GM12878 (cell line): Measurements from ENCODE around the gene PHLDB3. TPM values are rescaled to one million over a fixed set of nuclear protein-coding genes. Genes with fewer than 3 reads are reported as not detected.

Source experiments
- ATAC-seq: fragments of 200-7000 bp; cut with Tn5 transposase; 3 replicates; pipeline ENCODE4 v1.9.1; 2020; ENCODE audit warnings: mild to moderate bottlenecking, moderate library complexity
- BruUV-seq: library from RNA; stranded (reverse); fragments of 400-500 nt; replicated peaks from 2 replicates; lab custom pipeline; 2021; lab: Mats Ljungman, UMichigan
- CTCF ChIA-PET: fragments of 300-600 bp; sonication (Branson Sonifier 250); formaldehyde crosslinking; extraction: SDS; loops from one replicate; lab custom pipeline; 2021; ENCODE audit warnings: inconsistent platforms; lab: Yijun Ruan, JAX
- POLR2A ChIA-PET: fragments of 350-600 bp; formaldehyde crosslinking; extraction: SDS; loops from one replicate; lab custom pipeline; 2021; ENCODE audit warnings: inconsistent platforms; lab: Charles Lee
- RAD21 ChIA-PET: fragments of 300-600 bp; sonication (Branson Sonifier 250); formaldehyde crosslinking; loops from one replicate; lab custom pipeline; 2023; ENCODE audit warnings: antibody characterized with exemption; ENCODE audit not compliant: unreplicated experiment; lab: Charles Lee
- SMC1A ChIA-PET: fragments of 300-600 bp; sonication (Branson Sonifier 250); formaldehyde crosslinking; loops from one replicate; lab custom pipeline; 2023; ENCODE audit not compliant: unreplicated experiment, uncharacterized antibody; lab: Charles Lee
- DNase-seq: peaks from one replicate; pipeline ENCODE4 v3.0.0-alpha.2; 2011; ENCODE audit warnings: low read depth, low spot score
- FAIRE-seq: peaks from 3 replicates; lab custom pipeline; 2011; peaks lifted over from hg19 to GRCh38; lab: Jason Lieb, UNC
- H2AFZ ChIP-seq: 2 replicates; pipeline ENCODE4 v1.6.0; 2011; ENCODE audit warnings: low read depth, low read length, control low read depth; ENCODE audit not compliant: control insufficient read depth
- H3K27ac ChIP-seq: 2 replicates; pipeline ENCODE4 v1.5.1; 2011; ENCODE audit warnings: control low read depth; ENCODE audit not compliant: control insufficient read depth, insufficient read depth
- H3K27me3 ChIP-seq, 2 experiments: replicated peaks in 1 of 2; 2 replicates each; pipeline versions ENCODE4 v1.6.0 to v1.6.1; 2011; ENCODE audit warnings: low read length in 1 of 2; ENCODE audit not compliant: control insufficient read depth in 2 of 2, insufficient read depth in 2 of 2
- H3K36me3 ChIP-seq, 2 experiments: 2 replicates each; pipeline ENCODE4 v1.5.1; 2011; ENCODE audit warnings: low read length in 1 of 2; ENCODE audit not compliant: control insufficient read depth in 2 of 2, insufficient read depth in 2 of 2
- H3K4me1 ChIP-seq: 2 replicates; pipeline ENCODE4 v1.6.1; 2011; ENCODE audit warnings: mild to moderate bottlenecking, low read length, moderate library complexity, mixed read lengths; ENCODE audit not compliant: control insufficient read depth, insufficient read depth
- H3K4me2 ChIP-seq: 2 replicates; pipeline ENCODE4 v1.6.0; 2011; ENCODE audit warnings: control low read depth; ENCODE audit not compliant: control insufficient read depth, insufficient read depth
- H3K4me3 ChIP-seq: fragments of 200-600 bp; sonication (generic); 2 replicates; pipeline ENCODE4 v1.5.1; 2016
- H3K79me2 ChIP-seq: 2 replicates; pipeline ENCODE4 v1.6.0; 2011; ENCODE audit warnings: low read length; ENCODE audit not compliant: control insufficient read depth, insufficient read depth
- H3K9ac ChIP-seq: 2 replicates; pipeline ENCODE4 v1.8.0; 2011; ENCODE audit warnings: low read length, control low read depth, mixed read lengths; ENCODE audit not compliant: control insufficient read depth, insufficient read depth
- H3K9me3 ChIP-seq: replicated peaks from 3 replicates; pipeline ENCODE4 v1.5.1; 2011; ENCODE audit warnings: mild to moderate bottlenecking, low read length; ENCODE audit not compliant: control insufficient read depth, insufficient read depth
- H4K20me1 ChIP-seq: 2 replicates; pipeline ENCODE4 v1.6.0; 2011; ENCODE audit not compliant: control insufficient read depth, insufficient read depth
- BHLHE40 ChIP-seq, 2 experiments: fragments of 450-650 bp in 1 of 2; IDR thresholded peaks; 2 replicates each; pipeline ENCODE4 v1.6.1; 2011 to 2017; ENCODE audit warnings: low read depth in 2 of 2, borderline replicate concordance in 1 of 2, improper control_type of control experiment in 1 of 2, low read length in 1 of 2, mild to moderate bottlenecking in 1 of 2
- E2F4 ChIP-seq: IDR thresholded peaks from 2 replicates; pipeline ENCODE4 v1.6.1; 2012; ENCODE audit warnings: low read depth, low read length, improper control_type of control experiment
- EED ChIP-seq: sonication (generic); IDR thresholded peaks from 2 replicates; pipeline ENCODE4 v1.6.1; 2016; ENCODE audit warnings: antibody characterized with exemption, low read depth
- GABPA ChIP-seq: IDR thresholded peaks from 2 replicates; pipeline ENCODE4 v1.6.1; 2014; ENCODE audit warnings: antibody characterized with exemption, low read depth, mild to moderate bottlenecking, inconsistent platforms
- HDAC6 ChIP-seq: fragments of 200-600 bp; sonication (generic); IDR thresholded peaks from one replicate; pipeline ENCODE4 v1.8.0; 2017; ENCODE audit warnings: antibody characterized with exemption; ENCODE audit not compliant: unreplicated experiment
- JUNB ChIP-seq: IDR thresholded peaks from 2 replicates; pipeline ENCODE4 v1.6.1; 2016; ENCODE audit warnings: antibody characterized with exemption, mild to moderate bottlenecking
- MLLT1 ChIP-seq: fragments of 450-650 bp; IDR thresholded peaks from 2 replicates; pipeline ENCODE4 v1.6.1; 2016; ENCODE audit warnings: mild to moderate bottlenecking
- MYB ChIP-seq: fragments of 150-350 bp; IDR thresholded peaks from 2 replicates; pipeline ENCODE4 v1.6.1; 2014; ENCODE audit warnings: mild to moderate bottlenecking, low read depth, low read length, borderline replicate concordance
- NFYA ChIP-seq: IDR thresholded peaks from 2 replicates; pipeline ENCODE4 v1.6.1; 2011; ENCODE audit warnings: low read depth, mild to moderate bottlenecking, low read length, improper control_type of control experiment, borderline replicate concordance
- PML ChIP-seq: IDR thresholded peaks from 2 replicates; pipeline ENCODE4 v1.6.1; 2012; ENCODE audit warnings: low read length, inconsistent platforms
- PRDM15 ChIP-seq: fragments of 450-650 bp; formaldehyde crosslinking; IDR thresholded peaks from 2 replicates; pipeline ENCODE4 v1.4.0; 2020; ENCODE audit warnings: mild to moderate bottlenecking, moderate library complexity
- RELA ChIP-seq: fragments of 450-650 bp; IDR thresholded peaks from 2 replicates; pipeline ENCODE4 v1.8.0; 2014; ENCODE audit warnings: borderline replicate concordance; ENCODE audit not compliant: partially characterized antibody
- RFX5 ChIP-seq: IDR thresholded peaks from 2 replicates; pipeline ENCODE4 v1.6.1; 2011; ENCODE audit warnings: low read depth, low read length, improper control_type of control experiment
- SIX5 ChIP-seq: IDR thresholded peaks from 2 replicates; pipeline ENCODE4 v1.6.1; 2011; ENCODE audit warnings: mild to moderate bottlenecking, low read depth, low read length, moderate library complexity; ENCODE audit not compliant: severe bottlenecking
- SMAD5 ChIP-seq: IDR thresholded peaks from 2 replicates; pipeline ENCODE4 v1.6.1; 2016; ENCODE audit warnings: antibody characterized with exemption, low read depth
- SPI1 ChIP-seq: IDR thresholded peaks from 2 replicates; pipeline ENCODE4 v1.6.1; 2011; ENCODE audit warnings: low read depth, mild to moderate bottlenecking, low read length, moderate library complexity, borderline replicate concordance; ENCODE audit not compliant: insufficient read depth
- TCF3 ChIP-seq: IDR thresholded peaks from 2 replicates; pipeline ENCODE4 v1.6.1; 2012; ENCODE audit warnings: low read depth, mild to moderate bottlenecking, low read length, borderline replicate concordance; ENCODE audit not compliant: insufficient read depth
- ZZZ3 ChIP-seq: IDR thresholded peaks from 2 replicates; pipeline ENCODE4 v1.6.1; 2011; ENCODE audit warnings: low read depth; ENCODE audit not compliant: control insufficient read depth, insufficient read length
- WGBS: methylation state at CpG from one replicate; pipeline ENCODE4 v1.1.6; 2016; ENCODE audit warnings: low lambda C conversion rate; ENCODE audit not compliant: insufficient replicate concordance, insufficient coverage; ENCODE audit errors: missing lambda C conversion rate; 5-methylcytosine and 5-hydroxymethylcytosine counted together
- in situ Hi-C: fragments of 300-500 bp; cut with MboI; formaldehyde crosslinking; loops from 9 replicates; pipeline ENCODE4 v1.14.3; 2018; ENCODE audit warnings: mixed read lengths
- intact Hi-C: fragments of 100-400 bp; cut with micrococcal nuclease; formaldehyde crosslinking; loops from one replicate; pipeline ENCODE4 v1.14.2; 2022; ENCODE audit not compliant: unreplicated experiment
- polyA plus RNA-seq, 11 experiments: library from polyadenylated mRNA; depleted of rRNA in 4 of 11; unstranded in 6 of 11; stranded (reverse) in 5 of 11; fragments of >200 nt; fragmentation: Nextera tagmentation in 4 of 11; fragmentation: Illumina TruSeq in 1 of 11; extraction: Ambion mirVana in 4 of 11; extraction: Trizol in 1 of 11; gene quantifications; 1 replicate in 1 of 11; 2 replicates in 10 of 11; pipeline versions ENCODE4 v1.2.1 to v1.2.3, GENCODE V29; 2011 to 2016; ENCODE audit warnings: inconsistent platforms in 2 of 11, missing spikeins in 2 of 11, low read depth in 1 of 11
- total RNA-seq, 4 experiments: library from RNA; depleted of rRNA in 3 of 4; stranded (reverse); fragments of >200 nt in 3 of 4; fragmentation: Illumina TruSeq in 1 of 4; extraction: Trizol in 1 of 4; gene quantifications; 2 replicates each; pipeline versions ENCODE4 v1.2.1 to v1.2.3, GENCODE V29; 2013 to 2021

Gene PHLDB3
- total and polyA plus RNA-seq, 10 of the 15 experiments (the other 5 are each of a cell fraction or from before 2014, with no cell fraction given), result 0.13 to 13.0 (median 5.5) TPM

- TF ChIP-seq NFYA, result no peak
- TF ChIP-seq SIX5, result no peak
- TF ChIP-seq GABPA, result no peak
- no peak for TF ChIP-seq ZZZ3
- no peak for TF ChIP-seq PML
- TF ChIP-seq JUNB, result no peak
- TF ChIP-seq, all 136 proteins: peak for 0
These were observed 22.8 kb downstream of the PHLDB3 start (continued) for GRCh38 chr19:43481701-43482100.

- Histone ChIP-seq H3K4me3 (no peak overlapping the region), H3K36me3 (no peaks in the 10 kb centered on the region), H3K9ac (no peak overlapping the region), H3K4me1 (peaks cover 1% of the 10 kb centered on the region; the same call in 1 of the 2 replicates), H3K4me2 (no peak overlapping the region), H2AFZ (no peak overlapping the region), H4K20me1 (no peaks in the 10 kb centered on the region), H3K27ac (no peak overlapping the region), H3K79me2 (no peaks in the 10 kb centered on the region), H3K27me3 (no peaks in the 10 kb centered on the region), H3K9me3 (no peaks in the 10 kb centered on the region)
- WGBS, result 93% methylated on average over 3 of the region's 3 CpGs
- intact Hi-C loops, result no loop called here
- in situ Hi-C loops, result no loop called here
- BruUV-seq, result no TSS peak
- DNase-seq, result no peak
- ChIA-PET CTCF (interaction anchor here (0.6 to 1.2 kb wide), 3 partner anchors 15 to 188 kb away, joined by 3 read pairs; no protein-coding TSS in a partner anchor), SMC1A (interaction anchor here (0.6 to 1.3 kb wide), 3 partner anchors 21 to 1594 kb away, joined by 3 read pairs; no protein-coding TSS in a partner anchor), RAD21 (no interaction called here), POLR2A (interaction anchor here (0.6 kb wide), 1 partner anchor 8 kb away, joined by 5 read pairs; no protein-coding TSS in a partner anchor)
- FAIRE-seq, result no peak
- ATAC-seq, result no peak
- no peak for TF ChIP-seq RFX5
- TF ChIP-seq BHLHE40 (IDR thresholded peaks at IDR 0.05; ENCODE audit: borderline replicate concordance in 1 of 2, low read depth in 2 of 2, low read length in 1 of 2), result no peak
- no peak for TF ChIP-seq SMAD5
- no peak for TF ChIP-seq E2F4
- TF ChIP-seq PRDM15 (CRISPR knock-in tag), result no peak
- TF ChIP-seq RELA, result no peak
- no peak for TF ChIP-seq EED
- no peak for TF ChIP-seq TCF3
- no peak for TF ChIP-seq MLLT1
- TF ChIP-seq HDAC6, result no peak
- TF ChIP-seq SPI1, result no peak
- no peak for TF ChIP-seq MYB
These were observed 24.0 kb downstream of the PHLDB3 start for GRCh38 chr19:43480574-43480973.
